IMR-90 (cell line): Measurements from ENCODE around the gene OXNAD1. TPM values are rescaled to one million over a fixed set of nuclear protein-coding genes. Genes with fewer than 3 reads are reported as not detected.

Experiments
- ATAC-seq: fragments of 200-7000 bp; cut with Tn5 transposase; 2 replicates; pipeline ENCODE4 v1.9.1; 2020; ENCODE audit warnings: low read depth, mild to moderate bottlenecking, moderate library complexity
- BruUV-seq: library from RNA; stranded (reverse); fragments of 400-500 nt; replicated peaks from 2 replicates; lab custom pipeline; 2021; lab: Mats Ljungman, UMichigan
- CTCF ChIA-PET: fragments of 300-600 bp; formaldehyde crosslinking; extraction: SDS; loops from one replicate; lab custom pipeline; 2021; ENCODE audit warnings: antibody characterized with exemption; lab: Yijun Ruan, JAX
- POLR2A ChIA-PET: fragments of 300-600 bp; sonication (Branson Sonifier 250); formaldehyde crosslinking; loops from one replicate; lab custom pipeline; 2022; ENCODE audit warnings: antibody characterized with exemption; ENCODE audit not compliant: unreplicated experiment; lab: Charles Lee
- DNase-seq: peaks from one replicate; pipeline ENCODE4 v3.0.0; 2013
- H2AFZ ChIP-seq: replicated peaks from 2 replicates; pipeline ENCODE3; 2013; ENCODE audit warnings: low read length, mild to moderate bottlenecking; ENCODE audit not compliant: poor library complexity
- H2AK5ac ChIP-seq: 2 replicates; pipeline ENCODE4 v1.6.1; 2013; ENCODE audit warnings: low read depth, low read length, inconsistent platforms
- H2AK9ac ChIP-seq: replicated peaks from 2 replicates; pipeline ENCODE3; 2013; ENCODE audit warnings: mild to moderate bottlenecking, low read depth, low read length, moderate library complexity; ENCODE audit not compliant: poor library complexity
- H2BK120ac ChIP-seq: 2 replicates; pipeline ENCODE4 v1.6.1; 2013; ENCODE audit warnings: low read depth, low read length, inconsistent platforms
- H2BK15ac ChIP-seq: 3 replicates; pipeline ENCODE4 v1.6.1; 2013; ENCODE audit warnings: low read depth, low read length, inconsistent platforms
- H2BK20ac ChIP-seq: 2 replicates; pipeline ENCODE4 v1.6.1; 2013; ENCODE audit warnings: low read depth, mild to moderate bottlenecking, inconsistent platforms, low read length, moderate library complexity
- H2BK5ac ChIP-seq: 2 replicates; pipeline ENCODE4 v1.6.1; 2013; ENCODE audit warnings: mild to moderate bottlenecking, low read depth, low read length, inconsistent platforms; ENCODE audit not compliant: poor library complexity, severe bottlenecking
- H3K14ac ChIP-seq: replicated peaks from 2 replicates; pipeline ENCODE4 v1.6.1; 2013; ENCODE audit warnings: low read depth, low read length, inconsistent platforms
- H3K18ac ChIP-seq: 2 replicates; pipeline ENCODE4 v1.6.1; 2013; ENCODE audit warnings: low read depth, low read length, control low read depth
- H3K23ac ChIP-seq: 2 replicates; pipeline ENCODE4 v1.6.1; 2013; ENCODE audit warnings: low read depth, low read length, inconsistent platforms
- H3K27ac ChIP-seq: 2 replicates; pipeline ENCODE4 v1.5.1; 2013; ENCODE audit warnings: mild to moderate bottlenecking, control low read depth, low read length; ENCODE audit not compliant: insufficient read depth
- H3K27me3 ChIP-seq: 2 replicates; pipeline ENCODE4 v1.6.1; 2013; ENCODE audit warnings: low read length; ENCODE audit not compliant: control insufficient read depth, insufficient read depth
- H3K36me3 ChIP-seq: 2 replicates; pipeline ENCODE4 v1.6.1; 2013; ENCODE audit warnings: low read length, mixed read lengths; ENCODE audit not compliant: control insufficient read depth, insufficient read depth
- H3K4ac ChIP-seq: 2 replicates; pipeline ENCODE4 v1.6.1; 2013; ENCODE audit warnings: low read depth, low read length, inconsistent platforms
- H3K4me1 ChIP-seq: 2 replicates; pipeline ENCODE4 v1.6.1; 2013; ENCODE audit warnings: low read length, mixed read lengths; ENCODE audit not compliant: control insufficient read depth, insufficient read depth
- H3K4me2 ChIP-seq: 2 replicates; pipeline ENCODE4 v1.6.1; 2013; ENCODE audit warnings: low read depth, mild to moderate bottlenecking, control low read depth, low read length, moderate library complexity
- H3K4me3 ChIP-seq: 2 replicates; pipeline ENCODE4 v1.5.1; 2013; ENCODE audit warnings: low read depth, mild to moderate bottlenecking, control low read depth, low read length, moderate library complexity; ENCODE audit not compliant: insufficient read depth
- H3K56ac ChIP-seq: 2 replicates; pipeline ENCODE4 v1.6.1; 2013; ENCODE audit warnings: low read length, inconsistent platforms; ENCODE audit not compliant: insufficient read depth; ENCODE audit errors: extremely low read depth
- H3K79me1 ChIP-seq, 2 experiments: 2 replicates each; pipeline ENCODE4 v1.6.1; 2013; ENCODE audit warnings: low read length in 2 of 2, inconsistent platforms in 1 of 2, low read depth in 1 of 2
- H3K9ac ChIP-seq: 2 replicates; pipeline ENCODE4 v1.6.1; 2013; ENCODE audit warnings: low read depth, low read length, control low read depth
- H3K9me1 ChIP-seq: 2 replicates; pipeline ENCODE4 v1.6.1; 2013; ENCODE audit warnings: low read length, inconsistent platforms; ENCODE audit not compliant: insufficient read depth
- H3K9me3 ChIP-seq: 2 replicates; pipeline ENCODE4 v1.6.1; 2013; ENCODE audit warnings: low read length; ENCODE audit not compliant: control insufficient read depth, insufficient read depth
- H4K20me1 ChIP-seq: 2 replicates; pipeline ENCODE4 v1.6.1; 2013; ENCODE audit warnings: low read length, inconsistent platforms; ENCODE audit not compliant: insufficient read depth
- H4K5ac ChIP-seq: 2 replicates; pipeline ENCODE4 v1.6.1; 2013; ENCODE audit warnings: mild to moderate bottlenecking, low read depth, low read length, control low read depth
- H4K8ac ChIP-seq, 2 experiments: 2 replicates each; pipeline ENCODE4 v1.6.1; 2013; ENCODE audit warnings: low read depth in 2 of 2, low read length in 2 of 2, control low read depth in 1 of 2, inconsistent platforms in 1 of 2
- H4K91ac ChIP-seq: 2 replicates; pipeline ENCODE4 v1.6.1; 2013; ENCODE audit warnings: low read depth, low read length, inconsistent platforms; ENCODE audit not compliant: insufficient read depth
- MAFK ChIP-seq: IDR thresholded peaks from 2 replicates; pipeline ENCODE4 v1.6.1; 2012; ENCODE audit warnings: low read depth, low read length, improper control_type of control experiment
- NFE2L2 ChIP-seq: fragments of 150-350 bp; IDR thresholded peaks from 2 replicates; pipeline ENCODE4 v1.6.1; 2016; ENCODE audit warnings: low read depth, mild to moderate bottlenecking, low read length
- RAD21 ChIP-seq: IDR thresholded peaks from 2 replicates; pipeline ENCODE4 v1.6.1; 2012; ENCODE audit warnings: low read length, improper control_type of control experiment
- RCOR1 ChIP-seq: IDR thresholded peaks from 2 replicates; pipeline ENCODE4 v1.6.1; 2012; ENCODE audit warnings: mild to moderate bottlenecking, low read length, improper control_type of control experiment; ENCODE audit not compliant: insufficient replicate concordance
- WGBS, 2 experiments: methylation state at CpG; one replicate each; pipeline versions ENCODE4 v1.1.5 to v1.1.7; 2013; ENCODE audit warnings: missing lambda C conversion rate in 2 of 2; ENCODE audit not compliant: insufficient read length in 1 of 2; ENCODE audit errors: extremely low coverage in 2 of 2; 5-methylcytosine and 5-hydroxymethylcytosine counted together
- dilution Hi-C: fragments of 300-500 bp; cut with HindIII; formaldehyde crosslinking; loops from one replicate; pipeline ENCODE4 v1.14.3; 2018; ENCODE audit warnings: low sequenced_read_pairs; ENCODE audit not compliant: unreplicated experiment
- in situ Hi-C: fragments of 300-500 bp; cut with MboI; formaldehyde crosslinking; loops from 3 replicates; pipeline ENCODE4 v1.14.3; 2019; ENCODE audit warnings: low sequenced_read_pairs, inconsistent platforms, mixed read lengths
- intact Hi-C: fragments of 100-400 bp; cut with micrococcal nuclease; formaldehyde crosslinking; loops from 2 replicates; pipeline ENCODE4 v1.10.0; 2022
- polyA plus RNA-seq, 3 experiments: library from polyadenylated mRNA; depleted of rRNA; stranded (reverse); fragments of >200 nt; gene quantifications; 2 replicates each; pipeline ENCODE4 v1.2.3, GENCODE V29; 2012; ENCODE audit warnings: low replicate concordance in 1 of 3
- total RNA-seq: library from RNA; depleted of rRNA; stranded (reverse); fragments of >200 nt; gene quantifications from 2 replicates; pipeline ENCODE4 v1.2.3, GENCODE V29; 2012

The OXNAD1 gene
- total and polyA plus RNA-seq, 2 of the 4 experiments (the other 2 are of a cell fraction), result 6.2 to 11.3 TPM

DNA sequence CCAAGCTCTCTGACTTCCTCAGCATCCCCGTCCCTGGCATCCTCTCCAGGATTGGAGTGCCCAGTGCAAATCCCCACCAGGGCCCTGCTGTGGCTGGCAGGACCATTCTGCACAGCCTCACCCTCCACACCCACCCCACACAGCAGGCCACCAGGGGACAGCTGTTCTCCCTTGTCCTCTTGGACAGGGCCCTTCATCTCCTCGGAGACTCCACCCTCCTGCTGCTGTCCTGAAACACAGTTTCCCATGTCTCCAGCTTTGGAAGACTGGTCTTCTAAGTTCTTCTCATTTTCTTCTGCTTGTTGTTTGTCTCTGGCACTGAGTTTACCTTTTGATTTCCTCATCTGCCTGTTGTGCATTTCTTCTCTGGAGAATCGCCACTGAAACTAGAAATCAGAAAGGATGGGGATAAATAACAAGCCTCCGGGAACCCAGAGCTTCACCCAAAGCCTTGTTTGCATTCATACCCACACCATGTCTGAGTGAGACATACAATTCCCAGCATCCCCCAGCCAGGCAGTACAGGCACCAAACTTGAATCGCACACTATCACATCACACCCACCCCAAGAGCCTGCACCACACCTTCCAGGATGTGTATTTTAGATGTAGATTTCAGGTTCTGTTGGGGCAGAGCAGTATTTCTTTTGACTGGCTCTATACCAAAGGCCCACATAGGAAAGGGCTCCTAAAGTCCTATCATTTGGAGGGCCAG is 52.0 kb downstream of the OXNAD1 start:
- no peaks in the 10 kb centered on the region for H3K9me3 ChIP-seq
- H3K36me3 ChIP-seq, result peaks cover 47% of the 10 kb centered on the region
- CTCF ChIA-PET, result interaction anchor here (1.1 kb wide), 1 partner anchor 9 kb away, joined by 3 read pairs; no protein-coding TSS in a partner anchor
- H3K23ac ChIP-seq, result no peak overlapping the region
- dilution Hi-C loops (no loop called here), intact Hi-C loops (loop anchor here (5.0 kb wide), 1 partner anchor 75 kb away; no protein-coding TSS in a partner anchor), in situ Hi-C loops (no loop called here)
- POLR2A ChIA-PET, result no interaction called here
- no peak overlapping the region; the same call in 2 of the 3 replicates for H2BK15ac ChIP-seq
- peak overlapping the region; percentile 69; the same call in 1 of the 2 replicates for H2AK5ac ChIP-seq
- H3K56ac ChIP-seq, result no peak overlapping the region
- no peak overlapping the region for H3K9ac ChIP-seq
- no peak overlapping the region for H3K4me3 ChIP-seq
- ATAC-seq, result no peak
- peak overlapping the region; percentile 60 for H4K5ac ChIP-seq
- H2BK5ac ChIP-seq, result no peak overlapping the region
- peaks cover 21% of the 10 kb centered on the region for H3K4me1 ChIP-seq
- H3K27me3 ChIP-seq, result no peaks in the 10 kb centered on the region
- H3K9me1 ChIP-seq, result peaks cover 27% of the 10 kb centered on the region
- H2AK9ac ChIP-seq, result no peak overlapping the region
- peak overlapping the region; percentile 91; the same call in 1 of the 2 replicates for H3K27ac ChIP-seq
- 93% methylated on average over 2 of the region's 5 CpGs; no CpG with 5 or more reads in 1 of the 2 experiments for WGBS, 2 experiments
- peak overlapping the region; percentile 62; the same call in 1 of the 2 replicates for H2BK20ac ChIP-seq
- H3K4me2 ChIP-seq, result no peak overlapping the region
- H4K8ac ChIP-seq, result peak overlapping the region in 1 of 2 experiments; percentile 7; a peak in 1 of 4 replicates
- 0 out of 2 replicates have a peak overlapping the region, but pooled peaks have one; percentile 37 for H3K14ac ChIP-seq
- peaks cover 8 to 53% of the 10 kb centered on the region in 2 experiments for H3K79me1 ChIP-seq
- H4K20me1 ChIP-seq, result no peaks in the 10 kb centered on the region
- BruUV-seq, result no TSS peak
- TF ChIP-seq NFE2L2 (no peak), RCOR1 (no peak), RAD21 (no peak), MAFK (no peak)
- no peak for DNase-seq
- H4K91ac ChIP-seq, result peak overlapping the region; percentile 60; the same call in 1 of the 2 replicates
- H3K4ac ChIP-seq, result peak overlapping the region; percentile 82
- H2AFZ ChIP-seq, result no peak overlapping the region
- peak overlapping the region; percentile 70 for H2BK120ac ChIP-seq
- peak overlapping the region; percentile 17; the same call in 1 of the 2 replicates for H3K18ac ChIP-seq
